ENCODE data around the gene SLC24A3.

GRCh38 chr20:19392344-19393130 is 180.1 kb downstream of the SLC24A3 start:
- TF ChIP-seq CTCF (conservative IDR thresholded peaks at IDR 0.05) (no peak), EZH2 (IDR thresholded peaks at IDR 0.05; ENCODE audit: low read depth) (no peak)

Data from PC-9 (cell line).